AG04449 (cell line): ENCODE results near the gene CTU2.

Experiments used
- CTCF ChIA-PET: fragments of 350-600 bp; formaldehyde crosslinking; extraction: SDS; loops from one replicate; lab custom pipeline; 2021; ENCODE audit warnings: antibody characterized with exemption; lab: Yijun Ruan, JAX
- POLR2A ChIA-PET: fragments of 400-600, 350-600 bp; formaldehyde crosslinking; extraction: SDS; loops from one replicate; lab custom pipeline; 2020; ENCODE audit warnings: antibody characterized with exemption, inconsistent platforms; lab: Yijun Ruan, JAX
- DNase-seq: peaks from one replicate; pipeline ENCODE4 v3.0.0-alpha.2; 2010; ENCODE audit warnings: low read depth, low spot score
- H3K4me3 ChIP-seq: 2 replicates; pipeline ENCODE4 v1.5.1; 2011; ENCODE audit warnings: low read depth, mild to moderate bottlenecking, control low read depth, low read length
- CTCF ChIP-seq: IDR thresholded peaks from one replicate; pipeline ENCODE4 v1.5.1; 2011; ENCODE audit warnings: mild to moderate bottlenecking, moderate library complexity, low read length, control low read depth, inconsistent platforms; ENCODE audit not compliant: insufficient read depth; ENCODE audit errors: missing control alignments

Gene CTU2

GRCh38 chr16:88713054-88713453, 6.8 kb downstream of the CTU2 start:
- DNase-seq = no peak
- POLR2A ChIA-PET = no interaction called here
- CTCF ChIA-PET = interaction anchor here (0.9 kb wide), 1 partner anchor 25 kb away, joined by 3 read pairs; no protein-coding TSS in a partner anchor
- no peak overlapping the region for H3K4me3 ChIP-seq
- no peak for TF ChIP-seq CTCF

GRCh38 chr16:88713568-88714419, 7.5 kb downstream of the CTU2 start:
- CTCF ChIA-PET = no interaction called here
- no peak for TF ChIP-seq CTCF
- POLR2A ChIA-PET = no interaction called here
- DNase-seq = no peak
- no peak overlapping the region for H3K4me3 ChIP-seq

- no peak for TF ChIP-seq CTCF
- POLR2A ChIA-PET = interaction anchor here (1.3 kb wide), 1 partner anchor 70 kb away, joined by 7 read pairs; the partner anchor contains the start of gene PIEZO1
- no peak for DNase-seq
- no peak overlapping the region for H3K4me3 ChIP-seq
- CTCF ChIA-PET = interaction anchor here (0.6 kb wide), 1 partner anchor 23 kb away, joined by 4 read pairs; no protein-coding TSS in a partner anchor
These were observed 8.4 kb downstream of the CTU2 start for GRCh38 chr16:88714420-88715302.

- TF ChIP-seq CTCF = no peak
- DNase-seq = no peak
- no peak overlapping the region for H3K4me3 ChIP-seq
- ChIA-PET POLR2A (interaction anchor here (1.3 kb wide), 1 partner anchor 69 kb away, joined by 7 read pairs; the partner anchor contains the start of gene PIEZO1), CTCF (interaction anchor here (0.6 to 3.3 kb wide), 3 partner anchors 22 to 28 kb away, joined by 4 to 15 read pairs (median 4); no protein-coding TSS in a partner anchor)
These were observed 9.2 kb downstream of the CTU2 start for GRCh38 chr16:88715312-88716190.

DNA sequence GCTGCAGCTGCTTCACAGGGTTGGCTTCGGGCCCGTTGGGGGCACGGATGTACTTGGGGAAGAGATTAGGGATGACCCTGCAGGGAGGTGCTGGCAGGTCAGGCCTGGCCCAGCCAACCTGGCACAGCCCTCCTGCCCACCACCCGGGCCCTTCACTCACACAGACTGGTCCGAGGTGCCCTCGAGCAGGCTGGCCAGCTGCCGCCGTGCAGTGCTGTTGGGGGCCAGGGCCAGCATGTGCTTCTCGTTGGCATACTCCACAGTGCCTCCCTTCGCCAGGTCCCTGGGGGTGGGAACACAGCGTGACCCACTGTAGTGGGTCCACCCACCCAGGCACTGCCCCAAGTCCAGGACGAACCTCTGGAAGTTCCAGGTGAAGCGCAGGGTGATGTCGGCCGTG, 9.9 kb downstream of the CTU2 start:
- CTCF ChIA-PET = interaction anchor here (1.6 to 3.3 kb wide), 2 partner anchors 21 to 27 kb away, joined by 4 to 15 read pairs; no protein-coding TSS in a partner anchor
- no peak overlapping the region for H3K4me3 ChIP-seq
- no peak for TF ChIP-seq CTCF
- DNase-seq = no peak
- POLR2A ChIA-PET = interaction anchor here (1.3 kb wide), 1 partner anchor 69 kb away, joined by 7 read pairs; the partner anchor contains the start of gene PIEZO1
